LNCAP (cell line): ENCODE measurements around the gene GNGT2.

Source experiments
- TF ChIP-seq, protein P1 (sequence below): fragments of 450-650 bp; IDR thresholded peaks from 2 replicates; pipeline ENCODE4 v1.5.1; 2017; ENCODE audit warnings: mild to moderate bottlenecking

Gene GNGT2

GRCh38 chr17:49249292-49249794 is 39.0 kb upstream of the GNGT2 start:
- TF ChIP-seq, protein P1, sequence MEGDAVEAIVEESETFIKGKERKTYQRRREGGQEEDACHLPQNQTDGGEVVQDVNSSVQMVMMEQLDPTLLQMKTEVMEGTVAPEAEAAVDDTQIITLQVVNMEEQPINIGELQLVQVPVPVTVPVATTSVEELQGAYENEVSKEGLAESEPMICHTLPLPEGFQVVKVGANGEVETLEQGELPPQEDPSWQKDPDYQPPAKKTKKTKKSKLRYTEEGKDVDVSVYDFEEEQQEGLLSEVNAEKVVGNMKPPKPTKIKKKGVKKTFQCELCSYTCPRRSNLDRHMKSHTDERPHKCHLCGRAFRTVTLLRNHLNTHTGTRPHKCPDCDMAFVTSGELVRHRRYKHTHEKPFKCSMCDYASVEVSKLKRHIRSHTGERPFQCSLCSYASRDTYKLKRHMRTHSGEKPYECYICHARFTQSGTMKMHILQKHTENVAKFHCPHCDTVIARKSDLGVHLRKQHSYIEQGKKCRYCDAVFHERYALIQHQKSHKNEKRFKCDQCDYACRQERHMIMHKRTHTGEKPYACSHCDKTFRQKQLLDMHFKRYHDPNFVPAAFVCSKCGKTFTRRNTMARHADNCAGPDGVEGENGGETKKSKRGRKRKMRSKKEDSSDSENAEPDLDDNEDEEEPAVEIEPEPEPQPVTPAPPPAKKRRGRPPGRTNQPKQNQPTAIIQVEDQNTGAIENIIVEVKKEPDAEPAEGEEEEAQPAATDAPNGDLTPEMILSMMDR = no peak

DNA sequence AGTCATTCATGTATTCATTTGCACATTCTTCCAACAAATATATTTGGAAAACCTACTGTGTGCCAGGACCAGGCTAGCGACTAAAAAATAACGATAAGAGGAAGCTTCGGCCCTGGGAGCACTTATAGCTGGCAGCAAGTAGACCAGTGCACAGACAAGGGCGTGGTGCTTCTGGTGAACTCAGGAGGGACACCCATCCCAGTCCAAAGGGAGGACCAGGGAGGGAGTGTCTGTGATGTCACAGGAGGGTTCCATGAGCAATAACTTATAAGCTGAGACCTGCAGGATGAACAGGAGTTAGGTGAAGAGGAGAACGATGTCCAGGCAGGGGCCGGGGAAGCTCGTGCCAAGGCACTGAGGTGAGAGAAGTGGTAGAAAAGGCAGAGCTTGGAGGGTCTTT is 37.6 kb upstream of the GNGT2 start:
- TF ChIP-seq, protein P1 = no peak

DNA sequence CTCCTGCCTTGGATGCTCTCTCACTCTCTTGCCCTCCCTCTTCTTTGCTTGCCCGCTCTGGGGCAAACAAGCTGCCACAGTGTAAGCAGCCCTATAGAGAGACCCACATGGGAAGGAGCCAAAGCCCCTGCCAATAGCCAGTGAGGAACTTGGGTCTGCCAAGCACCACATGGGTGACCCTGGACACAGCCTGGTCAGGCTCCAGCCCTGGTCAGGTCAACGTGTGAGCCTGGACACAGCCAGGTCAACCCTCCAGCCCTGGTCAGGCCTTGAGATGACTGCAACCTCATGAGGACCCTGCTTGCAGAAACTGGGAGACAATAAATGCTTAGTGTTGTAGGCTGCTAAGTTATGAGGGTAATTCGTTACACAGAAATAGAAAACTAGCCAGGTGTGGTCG is 34.5 kb upstream of the GNGT2 start:
- TF ChIP-seq, protein P1 = no peak

- TF ChIP-seq, protein P1 = no peak
Observed at GRCh38 chr17:49242813-49243212, 32.4 kb upstream of the GNGT2 start.

- TF ChIP-seq, protein P1 = no peak
Observed at GRCh38 chr17:49241692-49242397, 31.5 kb upstream of the GNGT2 start.

DNA sequence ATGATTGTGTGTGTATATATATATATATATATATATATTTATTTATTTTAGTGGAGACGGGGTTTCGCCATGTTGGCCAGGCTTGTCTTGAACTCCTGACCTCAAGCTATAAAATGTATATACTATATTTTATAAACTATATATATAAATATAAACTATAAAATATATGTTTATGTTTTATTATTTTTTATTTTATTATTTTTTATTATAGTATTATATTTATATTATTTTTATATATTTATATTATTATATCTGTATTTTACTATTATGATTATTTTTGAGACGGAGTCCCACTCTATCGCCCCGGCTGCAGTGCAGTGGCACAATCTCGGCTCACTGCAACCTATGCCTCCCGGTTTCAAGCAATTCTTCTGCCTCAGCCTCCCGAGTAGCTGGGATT is 30.7 kb upstream of the GNGT2 start:
- TF ChIP-seq, protein P1 = no peak

DNA sequence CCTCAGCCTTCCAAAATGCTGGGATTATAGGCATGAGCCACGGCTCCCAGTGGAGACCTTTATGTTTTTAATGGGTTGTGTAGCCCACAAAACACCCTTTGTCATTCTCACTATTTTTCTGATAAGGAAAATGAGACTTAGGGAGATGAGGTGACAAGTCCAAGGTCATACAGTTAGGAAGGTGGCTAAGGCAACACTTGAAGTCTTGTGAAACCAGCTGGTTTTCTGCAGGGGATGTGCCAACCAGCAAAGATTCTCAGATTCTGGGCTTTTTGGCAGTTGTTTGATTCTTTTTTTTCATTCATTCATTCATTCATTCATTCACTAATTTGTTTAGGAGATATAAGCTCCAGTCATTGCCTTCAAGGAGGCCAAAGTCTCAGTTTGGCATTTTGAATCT is 30.2 kb upstream of the GNGT2 start:
- TF ChIP-seq, protein P1 = no peak

- TF ChIP-seq, protein P1 = no peak
Observed at GRCh38 chr17:49239963-49240362, 29.6 kb upstream of the GNGT2 start.
